ENCODE measurements around the gene GGN. TPM values are rescaled to one million over a fixed set of nuclear protein-coding genes. Genes with fewer than 3 reads are reported as not detected.

The GGN gene
- total and polyA plus RNA-seq, 2 of the 13 experiments (the other 11 are each of a cell fraction or from before 2014, with no cell fraction given): not detected

GRCh38 chr19:38395381-38396114 is 7.7 kb upstream of the GGN start:
- ChIA-PET CTCF (ENCODE audit: low intra/inter-chr PET ratio, low total read pairs) (no interaction called here), POLR2A (no interaction called here)
- no peak overlapping the region for H3K4me2 ChIP-seq (ENCODE audit: low read depth, low read length)
- intact Hi-C loops (cut with micrococcal nuclease; ENCODE audit: unreplicated experiment): no loop called here
- no peak overlapping the region for H3K4me3 ChIP-seq (replicated peaks in 1 of 3; ENCODE audit: insufficient read depth in 1 of 3, low read depth in 2 of 3, low read length in 3 of 3)
- FAIRE-seq: no peak
- no TSS peak for BruUV-seq (replicated peaks)
- peaks cover 4 to 41% of the 10 kb centered on the region in 2 experiments; a peak in 4 of 5 replicates for H3K27me3 ChIP-seq (ENCODE audit: control insufficient read depth in 1 of 2, insufficient read depth in 2 of 2, low read length in 2 of 2)
- in situ Hi-C loops (cut with HindIII; ENCODE audit: extremely low pct_ligation_motif_present, low pct_unique_long_range_greater_than_20kb): no loop called here
- no peaks in the 10 kb centered on the region for H3K9me3 ChIP-seq (ENCODE audit: low read length)
- H4K20me1 ChIP-seq (ENCODE audit: insufficient read depth, low read length): no peaks in the 10 kb centered on the region
- 48% methylated on average over 7 of the region's 86 CpGs for WGBS (ENCODE audit: low lambda C conversion rate)
- TF ChIP-seq CREB1 (IDR thresholded peaks at IDR 0.05): no peak
- TF ChIP-seq CREB1 (CRISPR knock-in tag; IDR thresholded peaks at IDR 0.05): no peak
- no peak for TF ChIP-seq ATF7-NPFF (CRISPR knock-in tag; IDR thresholded peaks at IDR 0.05; ENCODE audit: low read depth)
- no peak for TF ChIP-seq YY1 (IDR thresholded peaks at IDR 0.05; ENCODE audit: insufficient read depth, insufficient replicate concordance, low read depth, low read length)
- TF ChIP-seq, protein P1, sequence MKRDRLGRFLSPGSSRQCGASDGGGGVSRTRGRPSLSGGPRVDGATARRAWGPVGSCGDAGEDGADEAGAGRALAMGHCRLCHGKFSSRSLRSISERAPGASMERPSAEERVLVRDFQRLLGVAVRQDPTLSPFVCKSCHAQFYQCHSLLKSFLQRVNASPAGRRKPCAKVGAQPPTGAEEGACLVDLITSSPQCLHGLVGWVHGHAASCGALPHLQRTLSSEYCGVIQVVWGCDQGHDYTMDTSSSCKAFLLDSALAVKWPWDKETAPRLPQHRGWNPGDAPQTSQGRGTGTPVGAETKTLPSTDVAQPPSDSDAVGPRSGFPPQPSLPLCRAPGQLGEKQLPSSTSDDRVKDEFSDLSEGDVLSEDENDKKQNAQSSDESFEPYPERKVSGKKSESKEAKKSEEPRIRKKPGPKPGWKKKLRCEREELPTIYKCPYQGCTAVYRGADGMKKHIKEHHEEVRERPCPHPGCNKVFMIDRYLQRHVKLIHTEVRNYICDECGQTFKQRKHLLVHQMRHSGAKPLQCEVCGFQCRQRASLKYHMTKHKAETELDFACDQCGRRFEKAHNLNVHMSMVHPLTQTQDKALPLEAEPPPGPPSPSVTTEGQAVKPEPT (CRISPR knock-in tag; IDR thresholded peaks at IDR 0.05; ENCODE audit: low read depth): no peak
- TF ChIP-seq GABPA (IDR thresholded peaks at IDR 0.05; ENCODE audit: low read depth, low read length): 0 out of 2 replicates have a peak, but pooled peaks have one; percentile 21
- no peak for TF ChIP-seq GABPA (CRISPR knock-in tag; IDR thresholded peaks at IDR 0.05; ENCODE audit: low read depth)
- no peak for TF ChIP-seq TERF1 (CRISPR knock-in tag; IDR thresholded peaks at IDR 0.05)
- no peak for TF ChIP-seq MLXIP (CRISPR knock-in tag; IDR thresholded peaks at IDR 0.05; ENCODE audit: borderline replicate concordance)
- TF ChIP-seq HNRNPLL (IDR thresholded peaks at IDR 0.05; ENCODE audit: low read depth, low read length, poor library complexity, severe bottlenecking): peak; percentile 30
- no peak for TF ChIP-seq ZNF501 (CRISPR knock-in tag; IDR thresholded peaks at IDR 0.05)
- H2AFZ ChIP-seq (ENCODE audit: low read length): no peak overlapping the region
- no peaks in the 10 kb centered on the region for H3K36me3 ChIP-seq (replicated peaks in 1 of 2; ENCODE audit: control insufficient read depth in 1 of 2, insufficient read depth in 2 of 2, low read length in 2 of 2)
- no peak overlapping the region for H3K9ac ChIP-seq (ENCODE audit: insufficient read depth, low read depth, low read length)
- no peak for ATAC-seq
- DNase-seq (ENCODE audit: low spot score): no peak
- H3K4me1 ChIP-seq (ENCODE audit: insufficient read depth, low read length): peaks cover 25% of the 10 kb centered on the region
- H3K27ac ChIP-seq (ENCODE audit: extremely low read length, insufficient read depth, low read length): no peak overlapping the region
- H3K79me2 ChIP-seq (ENCODE audit: insufficient read depth, low read length): no peaks in the 10 kb centered on the region
